ENCODE data around the gene IWS1.

IWS1 gene

DNA sequence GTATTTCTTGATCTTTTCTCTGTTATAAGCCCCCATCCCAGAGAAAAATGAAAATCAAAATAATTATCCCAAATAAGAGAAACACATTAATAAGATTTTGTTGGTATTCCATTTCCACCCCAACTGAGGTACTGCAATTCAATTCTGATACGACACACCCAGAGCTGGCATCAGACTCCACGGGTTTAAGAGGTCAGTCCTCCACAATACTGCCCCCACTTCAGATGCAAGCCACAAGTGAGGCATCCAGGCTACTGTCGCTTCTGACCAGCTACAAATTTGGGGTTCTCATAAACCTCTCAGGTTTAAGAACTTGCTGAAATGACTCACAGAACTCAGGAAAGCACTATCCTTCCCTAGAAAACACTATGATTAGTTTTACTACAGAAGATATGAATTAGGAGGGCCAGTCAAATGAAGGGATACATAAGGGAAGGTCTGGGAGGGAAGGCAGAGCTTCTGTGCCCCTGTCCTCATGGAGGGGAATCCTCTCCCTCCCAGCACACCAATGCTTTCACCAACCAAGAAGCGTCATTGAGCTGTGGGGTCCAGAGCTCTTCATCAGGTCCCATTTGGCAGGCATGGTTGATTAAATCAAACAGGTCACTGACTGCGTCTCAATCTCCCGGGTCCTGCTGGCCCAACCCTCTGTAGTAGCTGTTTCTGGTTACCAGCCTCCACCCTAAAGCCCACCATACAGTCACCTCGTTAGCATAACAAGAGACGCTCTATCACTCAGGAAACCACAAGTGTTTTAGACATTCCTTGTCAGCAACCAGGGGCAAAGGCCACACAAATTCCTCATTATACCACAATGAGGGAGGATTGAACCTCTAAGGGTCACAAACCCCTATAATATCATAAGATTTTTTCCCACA lies 46.2 kb downstream of the IWS1 start:
- Histone ChIP-seq H3K4me1 (ENCODE audit: control insufficient read depth in 1 of 2, insufficient read depth in 2 of 2, low read length in 2 of 2) (no peaks in the 10 kb centered on the region), H3K9ac (ENCODE audit: low read depth in 1 of 2, low read length in 2 of 2) (no peak overlapping the region), H3K36me3 (ENCODE audit: control insufficient read depth in 1 of 2, insufficient read depth in 2 of 2, low read length in 2 of 2) (peaks cover 21 to 40% of the 10 kb centered on the region in 2 donors), H3K9me3 (ENCODE audit: control insufficient read depth in 1 of 2, low read length in 2 of 2) (peaks cover 0 to 5% of the 10 kb centered on the region in 2 donors), H3K4me3 (ENCODE audit: low read depth in 1 of 2, low read length in 2 of 2) (no peak overlapping the region), H3K27ac (ENCODE audit: low read depth, low read length) (no peak overlapping the region), H3K27me3 (ENCODE audit: control insufficient read depth in 1 of 2, insufficient read depth in 2 of 2, low read length in 2 of 2) (no peaks in the 10 kb centered on the region)

DNA sequence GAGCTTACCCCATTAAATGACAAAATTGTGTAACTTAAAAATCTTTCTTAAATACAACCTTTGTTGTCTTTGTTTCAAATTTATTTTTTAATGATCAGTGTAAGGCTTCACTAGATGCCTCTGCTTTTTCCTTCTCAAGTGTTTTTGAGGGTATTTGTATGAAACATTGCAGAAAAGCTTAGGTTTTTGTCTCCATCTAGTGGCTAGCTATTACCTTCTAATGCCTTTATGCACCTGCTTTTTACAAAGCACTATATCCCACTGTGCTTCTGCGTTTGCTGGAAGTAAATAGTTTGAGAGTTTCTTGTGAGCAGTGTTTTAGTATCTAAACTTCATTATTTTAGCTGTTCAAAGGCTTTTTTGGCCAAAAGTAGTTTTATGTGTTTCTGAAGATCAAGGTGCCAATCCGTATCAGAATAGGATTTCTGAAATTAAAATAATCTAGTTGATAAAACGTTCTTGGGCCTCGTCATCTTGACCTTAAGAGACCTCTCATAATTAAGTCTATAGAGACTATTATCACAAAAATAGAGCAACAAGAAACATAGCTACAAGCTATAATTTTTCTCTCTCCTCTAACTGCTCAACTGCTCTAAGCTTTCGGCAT lies 47.0 kb downstream of the IWS1 start:
- peaks cover 21 to 32% of the 10 kb centered on the region in 2 donors for H3K36me3 ChIP-seq (ENCODE audit: control insufficient read depth in 1 of 2, insufficient read depth in 2 of 2, low read length in 2 of 2)
- H3K9me3 ChIP-seq (ENCODE audit: control insufficient read depth in 1 of 2, low read length in 2 of 2): peaks cover 0 to 5% of the 10 kb centered on the region in 2 donors
- no peaks in the 10 kb centered on the region for H3K4me1 ChIP-seq (ENCODE audit: control insufficient read depth in 1 of 2, insufficient read depth in 2 of 2, low read length in 2 of 2)
- no peak overlapping the region for H3K9ac ChIP-seq (ENCODE audit: low read depth in 1 of 2, low read length in 2 of 2)
- no peak overlapping the region for H3K4me3 ChIP-seq (ENCODE audit: low read depth in 1 of 2, low read length in 2 of 2)
- H3K27ac ChIP-seq (ENCODE audit: low read depth, low read length): no peak overlapping the region
- no peaks in the 10 kb centered on the region for H3K27me3 ChIP-seq (ENCODE audit: control insufficient read depth in 1 of 2, insufficient read depth in 2 of 2, low read length in 2 of 2)

DNA sequence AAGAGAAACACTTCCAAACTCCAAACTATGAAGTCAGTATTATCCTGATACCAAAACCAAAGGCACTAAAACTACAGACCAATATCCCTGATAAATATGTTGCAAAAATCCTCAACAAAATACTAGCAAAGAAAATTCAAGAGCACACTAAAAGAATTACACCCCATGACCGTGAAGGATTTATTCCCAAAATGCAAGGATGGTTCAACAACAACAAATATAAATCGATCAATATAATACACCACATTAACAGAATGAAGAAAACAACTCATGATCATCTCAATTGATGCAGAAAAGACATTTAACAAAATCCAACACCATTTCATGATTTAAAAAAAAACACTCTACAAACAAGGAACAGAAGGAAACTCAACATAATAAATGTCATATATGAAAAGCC lies 50.5 kb downstream of the IWS1 start:
- H3K4me1 ChIP-seq (ENCODE audit: control insufficient read depth in 1 of 2, insufficient read depth in 2 of 2, low read length in 2 of 2): peaks cover 6 to 7% of the 10 kb centered on the region in 2 donors
- peaks cover 0 to 10% of the 10 kb centered on the region in 2 donors for H3K36me3 ChIP-seq (ENCODE audit: control insufficient read depth in 1 of 2, insufficient read depth in 2 of 2, low read length in 2 of 2)
- no peak overlapping the region for H3K27ac ChIP-seq (ENCODE audit: low read depth, low read length)
- H3K9ac ChIP-seq (ENCODE audit: low read depth in 1 of 2, low read length in 2 of 2): no peak overlapping the region
- H3K27me3 ChIP-seq (ENCODE audit: control insufficient read depth in 1 of 2, insufficient read depth in 2 of 2, low read length in 2 of 2): no peaks in the 10 kb centered on the region
- peaks cover 0 to 5% of the 10 kb centered on the region in 2 donors for H3K9me3 ChIP-seq (ENCODE audit: control insufficient read depth in 1 of 2, low read length in 2 of 2)
- no peak overlapping the region for H3K4me3 ChIP-seq (ENCODE audit: low read depth in 1 of 2, low read length in 2 of 2)

DNA sequence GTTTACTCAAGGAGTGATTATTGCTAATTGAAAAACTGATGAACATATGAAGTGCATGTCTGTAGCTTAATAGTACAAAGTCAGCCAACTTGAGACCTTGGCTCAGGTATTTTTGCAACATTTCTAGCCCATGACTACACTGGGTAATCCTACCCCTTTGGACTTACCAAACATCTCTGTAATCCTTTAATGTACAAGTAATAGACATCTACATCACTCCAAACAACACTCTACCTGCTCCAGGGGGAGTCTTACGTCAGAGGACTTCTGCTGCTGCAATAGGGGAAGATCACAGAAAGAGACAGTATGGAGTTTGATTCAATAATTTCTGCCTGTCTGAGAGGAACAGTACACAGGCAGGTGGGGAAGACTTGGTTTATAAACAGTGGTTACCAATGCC lies 54.0 kb downstream of the IWS1 start:
- no peaks in the 10 kb centered on the region for H3K27me3 ChIP-seq (ENCODE audit: control insufficient read depth in 1 of 2, insufficient read depth in 2 of 2, low read length in 2 of 2)
- H3K9me3 ChIP-seq (ENCODE audit: control insufficient read depth in 1 of 2, low read length in 2 of 2): peaks cover 0 to 5% of the 10 kb centered on the region in 2 donors
- H3K36me3 ChIP-seq (ENCODE audit: control insufficient read depth in 1 of 2, insufficient read depth in 2 of 2, low read length in 2 of 2): peaks cover 3 to 11% of the 10 kb centered on the region in 2 donors
- no peak overlapping the region for H3K4me3 ChIP-seq (ENCODE audit: low read depth in 1 of 2, low read length in 2 of 2)
- no peak overlapping the region for H3K9ac ChIP-seq (ENCODE audit: low read depth in 1 of 2, low read length in 2 of 2)
- H3K4me1 ChIP-seq (ENCODE audit: control insufficient read depth in 1 of 2, insufficient read depth in 2 of 2, low read length in 2 of 2): peaks cover 6 to 7% of the 10 kb centered on the region in 2 donors
- no peak overlapping the region for H3K27ac ChIP-seq (ENCODE audit: low read depth, low read length)

DNA sequence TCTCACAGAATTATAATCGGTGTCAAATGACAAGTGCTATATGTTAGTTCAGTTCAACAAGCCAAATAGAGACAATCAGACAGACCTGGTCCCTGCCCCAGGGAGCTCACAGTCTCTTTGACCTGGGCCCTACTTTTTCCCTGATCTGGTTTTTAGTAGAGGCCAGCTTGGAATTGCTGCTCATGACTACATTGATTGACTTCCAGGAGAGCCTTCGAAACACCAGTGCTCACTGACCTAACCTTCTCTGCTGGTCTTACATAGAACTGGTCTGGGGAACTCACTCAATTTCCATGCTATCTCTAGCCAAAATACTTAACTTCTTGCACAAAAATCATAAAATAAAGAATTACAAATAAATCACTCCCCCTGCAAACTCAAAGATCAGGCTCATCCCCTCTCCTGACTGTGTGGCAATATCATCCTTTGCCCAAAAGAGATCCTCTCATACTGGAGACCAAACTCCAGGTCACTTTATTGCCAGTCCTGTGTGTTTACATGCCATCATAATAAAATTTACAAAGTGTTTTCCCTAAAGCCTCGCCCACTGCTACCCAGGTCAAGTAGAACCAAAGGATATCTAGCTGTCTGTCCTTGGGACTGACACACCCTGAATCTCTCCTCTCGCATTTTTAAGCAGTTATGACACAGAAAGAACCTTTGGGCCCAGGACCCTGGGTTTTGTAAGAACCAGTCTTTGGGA lies 54.9 kb downstream of the IWS1 start:
- Histone ChIP-seq H3K9ac (ENCODE audit: low read depth in 1 of 2, low read length in 2 of 2) (no peak overlapping the region), H3K27ac (ENCODE audit: low read depth, low read length) (no peak overlapping the region)

DNA sequence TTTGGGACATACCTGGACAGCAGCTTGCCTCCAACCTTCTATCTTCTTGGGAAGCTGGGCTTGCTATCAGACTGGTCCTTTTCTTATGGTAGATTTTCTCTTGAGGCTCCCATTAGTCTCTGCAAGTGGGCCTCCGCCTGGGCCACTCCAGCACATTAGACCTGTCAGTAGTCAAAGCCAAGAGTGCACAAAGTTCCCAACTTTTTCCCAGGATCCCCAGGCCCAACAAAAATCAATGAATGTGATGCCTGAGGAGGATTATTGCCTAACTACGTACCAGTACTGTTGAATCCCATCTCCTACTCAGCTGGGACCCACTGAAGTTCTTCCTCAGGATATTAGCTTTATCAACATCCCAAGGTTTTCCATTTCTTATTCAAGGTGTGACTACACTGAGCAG lies 56.3 kb downstream of the IWS1 start:
- H3K36me3 ChIP-seq (ENCODE audit: control insufficient read depth in 1 of 2, insufficient read depth in 2 of 2, low read length in 2 of 2): peaks cover 3 to 11% of the 10 kb centered on the region in 2 donors
- H3K4me3 ChIP-seq (ENCODE audit: low read depth in 1 of 2, low read length in 2 of 2): no peak overlapping the region
- H3K9me3 ChIP-seq (ENCODE audit: control insufficient read depth in 1 of 2, low read length in 2 of 2): no peaks in the 10 kb centered on the region
- H3K27me3 ChIP-seq (ENCODE audit: control insufficient read depth in 1 of 2, insufficient read depth in 2 of 2, low read length in 2 of 2): no peaks in the 10 kb centered on the region
- H3K27ac ChIP-seq (ENCODE audit: low read depth, low read length): no peak overlapping the region
- H3K4me1 ChIP-seq (ENCODE audit: control insufficient read depth in 1 of 2, insufficient read depth in 2 of 2, low read length in 2 of 2): peaks cover 6 to 7% of the 10 kb centered on the region in 2 donors
- no peak overlapping the region for H3K9ac ChIP-seq (ENCODE audit: low read depth in 1 of 2, low read length in 2 of 2)

More for the DNA sequence above, 54.9 kb downstream of the IWS1 start:
- peaks cover 3 to 11% of the 10 kb centered on the region in 2 donors for H3K36me3 ChIP-seq (ENCODE audit: control insufficient read depth in 1 of 2, insufficient read depth in 2 of 2, low read length in 2 of 2)
- peaks cover 6 to 7% of the 10 kb centered on the region in 2 donors for H3K4me1 ChIP-seq (ENCODE audit: control insufficient read depth in 1 of 2, insufficient read depth in 2 of 2, low read length in 2 of 2)
- peaks cover 0 to 5% of the 10 kb centered on the region in 2 donors for H3K9me3 ChIP-seq (ENCODE audit: control insufficient read depth in 1 of 2, low read length in 2 of 2)
- no peaks in the 10 kb centered on the region for H3K27me3 ChIP-seq (ENCODE audit: control insufficient read depth in 1 of 2, insufficient read depth in 2 of 2, low read length in 2 of 2)
- H3K4me3 ChIP-seq (ENCODE audit: low read depth in 1 of 2, low read length in 2 of 2): no peak overlapping the region

DNA sequence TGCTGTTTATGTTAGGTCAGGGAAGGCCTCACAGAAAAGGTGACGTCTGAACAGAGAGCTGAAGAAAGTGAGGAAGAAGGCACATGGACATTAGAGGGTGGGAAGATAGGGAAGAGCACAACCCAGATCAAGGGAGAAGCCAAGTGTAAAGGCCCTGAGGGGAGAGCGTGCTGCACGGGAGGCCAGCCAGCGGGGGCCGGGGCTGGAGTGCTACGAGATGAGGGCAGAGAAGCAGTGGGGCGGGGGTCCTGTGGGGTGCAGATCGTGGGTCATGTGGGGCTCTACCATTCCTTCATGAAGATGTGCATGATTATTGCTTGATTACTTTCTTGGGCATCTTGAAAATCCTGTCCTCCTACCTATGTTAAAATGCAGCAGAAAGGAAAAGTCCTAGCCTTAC lies 57.2 kb downstream of the IWS1 start:
- no peaks in the 10 kb centered on the region for H3K9me3 ChIP-seq (ENCODE audit: control insufficient read depth in 1 of 2, low read length in 2 of 2)

DNA sequence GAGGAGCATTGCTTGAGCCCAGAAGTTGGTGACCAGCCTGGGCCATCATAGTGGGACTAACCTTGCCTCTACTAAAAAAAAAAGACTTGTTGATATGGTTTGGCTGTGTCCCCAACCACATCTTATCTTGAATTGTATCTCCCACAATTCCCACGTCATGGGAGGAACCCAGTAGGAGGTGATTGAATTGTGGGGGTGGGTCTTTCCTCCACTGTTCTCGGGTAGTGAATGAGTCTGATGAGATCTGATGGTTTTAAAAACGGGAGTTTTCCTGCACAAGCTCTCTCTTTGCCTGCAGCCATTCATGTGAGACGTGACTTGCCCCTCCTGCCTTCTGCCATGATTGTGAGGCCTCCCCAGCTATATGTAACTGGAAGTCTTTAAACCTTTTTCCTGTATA lies 61.0 kb downstream of the IWS1 start:
- Histone ChIP-seq H3K27ac (ENCODE audit: low read depth, low read length) (no peak overlapping the region), H3K4me3 (ENCODE audit: low read depth in 1 of 2, low read length in 2 of 2) (no peak overlapping the region), H3K27me3 (ENCODE audit: control insufficient read depth in 1 of 2, insufficient read depth in 2 of 2, low read length in 2 of 2) (no peaks in the 10 kb centered on the region), H3K4me1 (ENCODE audit: control insufficient read depth in 1 of 2, insufficient read depth in 2 of 2, low read length in 2 of 2) (no peaks in the 10 kb centered on the region), H3K36me3 (ENCODE audit: control insufficient read depth in 1 of 2, insufficient read depth in 2 of 2, low read length in 2 of 2) (peaks cover 3 to 11% of the 10 kb centered on the region in 2 donors), H3K9me3 (ENCODE audit: control insufficient read depth in 1 of 2, low read length in 2 of 2) (no peaks in the 10 kb centered on the region), H3K9ac (ENCODE audit: low read depth in 1 of 2, low read length in 2 of 2) (no peak overlapping the region)

More for the DNA sequence above, 57.2 kb downstream of the IWS1 start:
- peaks cover 3 to 11% of the 10 kb centered on the region in 2 donors for H3K36me3 ChIP-seq (ENCODE audit: control insufficient read depth in 1 of 2, insufficient read depth in 2 of 2, low read length in 2 of 2)
- H3K27ac ChIP-seq (ENCODE audit: low read depth, low read length): no peak overlapping the region
- no peak overlapping the region for H3K9ac ChIP-seq (ENCODE audit: low read depth in 1 of 2, low read length in 2 of 2)
- no peaks in the 10 kb centered on the region for H3K27me3 ChIP-seq (ENCODE audit: control insufficient read depth in 1 of 2, insufficient read depth in 2 of 2, low read length in 2 of 2)
- H3K4me1 ChIP-seq (ENCODE audit: control insufficient read depth in 1 of 2, insufficient read depth in 2 of 2, low read length in 2 of 2): peaks cover 6 to 7% of the 10 kb centered on the region in 2 donors
- no peak overlapping the region for H3K4me3 ChIP-seq (ENCODE audit: low read depth in 1 of 2, low read length in 2 of 2)

DNA sequence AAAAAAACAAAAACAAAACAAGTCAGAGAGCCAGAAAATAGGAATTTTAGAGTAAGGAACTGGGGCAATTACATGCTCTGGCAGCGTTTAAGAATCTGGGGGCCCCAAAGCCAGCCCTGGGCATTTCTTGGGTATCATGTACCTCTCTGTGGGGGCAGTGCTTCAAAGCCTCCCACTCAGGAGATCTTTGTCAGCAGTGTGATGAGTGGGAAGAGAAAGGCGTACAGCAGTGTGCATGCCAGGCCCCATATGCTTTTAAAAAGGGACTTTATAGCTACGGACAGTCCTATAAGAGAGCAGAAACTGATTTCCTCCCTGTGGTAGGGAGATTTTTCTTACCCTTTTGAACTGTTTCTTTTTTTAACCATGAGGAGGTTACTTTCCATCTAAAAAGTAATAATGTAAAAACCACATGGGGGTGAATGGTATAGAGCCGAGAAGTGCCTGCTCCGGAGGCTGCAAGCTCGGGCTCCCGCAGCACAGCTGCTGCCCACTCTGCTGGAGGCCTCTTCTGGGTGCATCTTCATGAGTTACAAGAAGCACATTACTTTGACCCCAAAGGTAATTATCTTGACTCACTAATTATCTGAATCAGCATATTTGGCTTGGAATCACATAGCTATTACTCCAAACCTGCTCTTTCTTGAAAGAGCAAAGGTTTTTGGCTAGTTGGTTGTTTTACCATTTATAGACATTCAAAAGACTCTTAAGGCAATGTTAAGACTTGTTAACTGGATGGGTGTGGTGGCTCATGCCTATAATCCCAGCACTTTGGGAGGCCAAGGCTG lies 61.6 kb downstream of the IWS1 start:
- Histone ChIP-seq H3K9ac (ENCODE audit: low read depth in 1 of 2, low read length in 2 of 2) (no peak overlapping the region), H3K9me3 (ENCODE audit: control insufficient read depth in 1 of 2, low read length in 2 of 2) (no peaks in the 10 kb centered on the region), H3K4me3 (ENCODE audit: low read depth in 1 of 2, low read length in 2 of 2) (no peak overlapping the region), H3K27me3 (ENCODE audit: control insufficient read depth in 1 of 2, insufficient read depth in 2 of 2, low read length in 2 of 2) (no peaks in the 10 kb centered on the region), H3K36me3 (ENCODE audit: control insufficient read depth in 1 of 2, insufficient read depth in 2 of 2, low read length in 2 of 2) (peaks cover 3 to 8% of the 10 kb centered on the region in 2 donors), H3K4me1 (ENCODE audit: control insufficient read depth in 1 of 2, insufficient read depth in 2 of 2, low read length in 2 of 2) (no peaks in the 10 kb centered on the region), H3K27ac (ENCODE audit: low read depth, low read length) (no peak overlapping the region)

Measured in duodenal mucosa (tissue), 2 donors.